B cell (primary cell): ENCODE measurements around the gene PCTP.

Source experiments
- EZH2 ChIP-seq: IDR thresholded peaks from 2 replicates; pipeline ENCODE4 v1.6.1; 2012; ENCODE audit warnings: borderline replicate concordance, low read depth, mild to moderate bottlenecking, moderate library complexity, low read length; ENCODE audit not compliant: insufficient read depth, poor library complexity, severe bottlenecking
- TF ChIP-seq, protein P1 (sequence below): fragments of 200-600 bp; IDR thresholded peaks from one replicate; pipeline ENCODE4 v1.8.0; 2022; ENCODE audit warnings: antibody characterized with exemption, mild to moderate bottlenecking

DNA sequence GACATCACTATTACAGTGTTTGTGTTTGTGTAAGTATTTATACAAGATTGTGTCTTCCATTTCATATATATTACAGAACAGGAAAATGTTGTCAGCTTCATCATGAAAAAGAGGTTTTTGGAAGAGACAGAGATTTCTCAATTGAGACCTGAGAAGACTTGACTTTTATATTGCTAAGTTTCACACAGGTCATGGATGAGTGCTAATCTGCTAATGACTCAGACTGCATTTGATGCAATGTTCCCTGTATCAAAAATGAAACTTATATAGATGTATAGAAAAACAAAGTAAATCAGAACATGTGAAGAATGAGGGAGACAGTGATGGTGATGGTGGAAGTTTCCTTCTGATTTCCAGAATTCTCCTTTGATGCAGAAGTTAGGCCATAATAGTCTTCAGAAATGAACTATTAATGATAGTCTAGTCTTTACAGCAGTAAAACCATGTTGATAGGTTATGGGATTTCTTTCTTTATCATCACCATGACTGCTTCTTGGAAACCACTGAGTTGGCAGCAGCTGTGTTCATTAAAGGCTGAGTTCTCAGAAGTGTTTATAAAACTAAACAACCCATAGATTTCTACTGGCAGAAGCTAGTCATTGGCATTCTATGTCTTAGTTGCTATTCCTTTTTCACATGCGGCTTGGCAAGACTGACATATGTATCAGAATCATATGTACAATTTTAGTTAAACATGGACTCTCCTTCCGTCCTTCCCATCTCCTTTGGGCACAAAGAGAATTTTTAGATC lies 56.1 kb downstream of the PCTP start:
- TF ChIP-seq, protein P1, sequence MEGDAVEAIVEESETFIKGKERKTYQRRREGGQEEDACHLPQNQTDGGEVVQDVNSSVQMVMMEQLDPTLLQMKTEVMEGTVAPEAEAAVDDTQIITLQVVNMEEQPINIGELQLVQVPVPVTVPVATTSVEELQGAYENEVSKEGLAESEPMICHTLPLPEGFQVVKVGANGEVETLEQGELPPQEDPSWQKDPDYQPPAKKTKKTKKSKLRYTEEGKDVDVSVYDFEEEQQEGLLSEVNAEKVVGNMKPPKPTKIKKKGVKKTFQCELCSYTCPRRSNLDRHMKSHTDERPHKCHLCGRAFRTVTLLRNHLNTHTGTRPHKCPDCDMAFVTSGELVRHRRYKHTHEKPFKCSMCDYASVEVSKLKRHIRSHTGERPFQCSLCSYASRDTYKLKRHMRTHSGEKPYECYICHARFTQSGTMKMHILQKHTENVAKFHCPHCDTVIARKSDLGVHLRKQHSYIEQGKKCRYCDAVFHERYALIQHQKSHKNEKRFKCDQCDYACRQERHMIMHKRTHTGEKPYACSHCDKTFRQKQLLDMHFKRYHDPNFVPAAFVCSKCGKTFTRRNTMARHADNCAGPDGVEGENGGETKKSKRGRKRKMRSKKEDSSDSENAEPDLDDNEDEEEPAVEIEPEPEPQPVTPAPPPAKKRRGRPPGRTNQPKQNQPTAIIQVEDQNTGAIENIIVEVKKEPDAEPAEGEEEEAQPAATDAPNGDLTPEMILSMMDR, result no peak
- no peak for TF ChIP-seq EZH2
